Measurements from ENCODE around the gene INTS1. TPM values are rescaled to one million over a fixed set of nuclear protein-coding genes. Genes with fewer than 3 reads are reported as not detected.

The INTS1 gene
- total RNA-seq, 1 experiment from 2014 or later, result 161 TPM

DNA sequence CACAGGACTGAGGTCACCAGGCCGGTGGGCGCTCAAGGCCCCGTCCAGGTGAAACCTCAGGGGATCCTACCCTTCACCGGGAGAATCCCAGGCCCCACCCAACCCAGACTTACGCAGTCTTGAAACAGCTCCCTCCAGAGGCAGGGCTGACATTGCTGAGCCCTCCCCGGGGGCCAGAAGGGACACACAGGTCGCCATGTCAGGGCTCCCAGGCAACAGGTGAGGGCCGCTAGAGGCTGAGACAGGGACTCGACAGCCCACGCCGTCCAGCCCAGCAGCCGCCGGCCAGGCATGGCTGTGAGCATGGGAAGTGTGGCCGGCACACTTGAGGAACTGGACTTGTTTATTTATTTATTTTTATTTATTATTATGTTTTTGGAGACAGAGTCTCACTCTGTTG is 55.2 kb downstream of the INTS1 start:
- Mint-ChIP-seq H3K9me3 (no peaks in the 10 kb centered on the region), H3K36me3 (no peaks in the 10 kb centered on the region), H3K27me3 (ENCODE audit: low read depth) (no peaks in the 10 kb centered on the region), H3K4me3 (no peak overlapping the region), H3K27ac (no peak overlapping the region), H3K4me1 (no peaks in the 10 kb centered on the region)
- ChIA-PET CTCF (interaction anchor here (0.6 to 2.9 kb wide), 4 partner anchors 12 to 232 kb away, joined by 3 to 13 read pairs (median 5); no protein-coding TSS in a partner anchor), POLR2A (no interaction called here)
- ATAC-seq, result no peak; the same call in 1 of the 2 replicates
- TF ChIP-seq, protein P1, sequence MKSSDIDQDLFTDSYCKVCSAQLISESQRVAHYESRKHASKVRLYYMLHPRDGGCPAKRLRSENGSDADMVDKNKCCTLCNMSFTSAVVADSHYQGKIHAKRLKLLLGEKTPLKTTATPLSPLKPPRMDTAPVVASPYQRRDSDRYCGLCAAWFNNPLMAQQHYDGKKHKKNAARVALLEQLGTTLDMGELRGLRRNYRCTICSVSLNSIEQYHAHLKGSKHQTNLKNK (CRISPR knock-in tag; IDR thresholded peaks at IDR 0.05), result no peak
- no peak for TF ChIP-seq MXD4 (CRISPR knock-in tag; IDR thresholded peaks at IDR 0.05; ENCODE audit: borderline replicate concordance)
- DNase-seq (ENCODE audit: low spot score), result no peak

DNA sequence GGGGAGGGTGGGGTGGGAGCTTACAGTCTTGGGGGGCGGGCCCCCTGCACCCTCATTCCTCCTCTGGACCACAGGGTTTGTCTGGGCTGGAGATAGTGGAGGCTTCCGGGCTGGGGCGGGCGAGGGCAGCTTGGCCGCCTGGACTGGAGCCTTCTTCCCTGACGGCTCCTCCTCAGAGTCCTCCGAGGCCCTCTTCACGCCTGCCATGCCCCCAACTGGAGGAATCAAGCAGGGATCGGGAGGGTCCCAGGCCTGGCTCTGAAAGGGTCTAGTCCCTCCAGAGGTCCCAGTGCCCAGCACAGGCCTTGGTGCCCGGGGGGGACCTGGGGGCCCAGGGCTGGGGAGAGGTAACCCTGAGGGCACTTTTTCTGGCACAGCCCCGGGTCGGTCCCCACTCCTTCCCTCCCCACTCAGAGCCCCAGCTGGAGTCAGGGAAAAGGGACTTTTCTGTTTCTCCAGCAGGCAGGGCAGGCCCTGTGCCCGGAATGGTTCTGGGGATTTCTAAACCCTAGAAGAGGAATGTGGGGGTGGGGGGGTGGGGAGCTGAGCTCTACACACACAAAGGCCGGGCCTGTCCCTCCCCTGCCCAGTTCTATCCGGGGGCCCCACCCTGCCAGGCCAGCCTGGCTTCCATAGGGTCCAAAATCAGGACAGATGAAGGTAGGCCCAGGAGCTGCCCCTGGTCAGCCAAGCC is 56.5 kb downstream of the INTS1 start:
- ChIA-PET POLR2A (interaction anchor here (1.2 kb wide), 1 partner anchor 13 kb away, joined by 3 read pairs; no protein-coding TSS in a partner anchor), CTCF (interaction anchor here (1.3 to 2.9 kb wide), 2 partner anchors 15 to 26 kb away, joined by 7 to 13 read pairs; no protein-coding TSS in a partner anchor)
- Mint-ChIP-seq H3K4me3 (no peak overlapping the region), H3K4me1 (no peaks in the 10 kb centered on the region), H3K36me3 (no peaks in the 10 kb centered on the region), H3K27me3 (ENCODE audit: low read depth) (no peaks in the 10 kb centered on the region), H3K9me3 (no peaks in the 10 kb centered on the region), H3K27ac (no peak overlapping the region)
- ATAC-seq, result no peak
- no peak for TF ChIP-seq ZNF121 (CRISPR knock-in tag; IDR thresholded peaks at IDR 0.05)
- no peak for TF ChIP-seq SP1 (CRISPR knock-in tag; conservative IDR thresholded peaks at IDR 0.05)
- DNase-seq (ENCODE audit: low spot score), result no peak

DNA sequence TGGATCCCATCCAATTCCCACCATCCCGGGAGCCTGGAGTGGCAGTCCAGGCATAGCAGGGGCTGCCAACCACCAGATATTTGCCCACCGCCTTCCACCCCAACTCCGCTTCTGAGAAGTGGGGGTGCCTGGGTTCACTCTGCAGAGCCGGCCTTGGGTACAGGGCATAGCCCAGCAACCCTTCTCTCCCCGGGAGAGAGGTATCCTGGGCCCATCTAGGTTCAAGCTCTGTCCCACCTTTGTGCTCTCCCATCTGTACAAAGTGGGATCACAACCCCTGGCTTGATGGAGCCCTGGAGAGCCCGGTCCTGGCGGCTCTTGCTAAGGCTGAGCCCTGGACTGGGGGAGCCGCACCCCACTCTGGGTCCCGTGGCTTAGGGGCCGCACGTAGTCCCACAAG is 57.1 kb downstream of the INTS1 start:
- no peaks in the 10 kb centered on the region for H3K27me3 Mint-ChIP-seq (ENCODE audit: low read depth)
- ChIA-PET CTCF (interaction anchor here (0.5 to 2.9 kb wide), 3 partner anchors 14 to 27 kb away, joined by 3 to 13 read pairs (median 4); no protein-coding TSS in a partner anchor), POLR2A (no interaction called here)
- H3K27ac Mint-ChIP-seq, result no peak overlapping the region
- no peaks in the 10 kb centered on the region for H3K9me3 Mint-ChIP-seq
- no peak overlapping the region for H3K4me3 Mint-ChIP-seq
- no peaks in the 10 kb centered on the region for H3K4me1 Mint-ChIP-seq
- ATAC-seq (no peak), DNase-seq (ENCODE audit: low spot score) (no peak)
- no peaks in the 10 kb centered on the region for H3K36me3 Mint-ChIP-seq
- TF ChIP-seq HMGA2 (CRISPR knock-in tag; IDR thresholded peaks at IDR 0.05) (no peak), JUN (CRISPR knock-in tag; IDR thresholded peaks at IDR 0.05) (no peak), SOX15 (CRISPR knock-in tag; IDR thresholded peaks at IDR 0.05) (no peak), SMAD3 (CRISPR knock-in tag; IDR thresholded peaks at IDR 0.05; ENCODE audit: borderline replicate concordance) (no peak), RORB (CRISPR knock-in tag; IDR thresholded peaks at IDR 0.05) (no peak), NR2C2 (CRISPR knock-in tag; IDR thresholded peaks at IDR 0.05) (no peak), KAT7 (CRISPR knock-in tag; IDR thresholded peaks at IDR 0.05; ENCODE audit: borderline replicate concordance) (no peak), GTF2I (CRISPR knock-in tag; conservative IDR thresholded peaks at IDR 0.05) (no peak), ESRRA (CRISPR knock-in tag; IDR thresholded peaks at IDR 0.05; ENCODE audit: borderline replicate concordance) (no peak)
- TF ChIP-seq, protein P2, sequence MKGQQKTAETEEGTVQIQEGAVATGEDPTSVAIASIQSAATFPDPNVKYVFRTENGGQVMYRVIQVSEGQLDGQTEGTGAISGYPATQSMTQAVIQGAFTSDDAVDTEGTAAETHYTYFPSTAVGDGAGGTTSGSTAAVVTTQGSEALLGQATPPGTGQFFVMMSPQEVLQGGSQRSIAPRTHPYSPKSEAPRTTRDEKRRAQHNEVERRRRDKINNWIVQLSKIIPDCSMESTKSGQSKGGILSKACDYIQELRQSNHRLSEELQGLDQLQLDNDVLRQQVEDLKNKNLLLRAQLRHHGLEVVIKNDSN (CRISPR knock-in tag; IDR thresholded peaks at IDR 0.05), result no peak
- TF ChIP-seq, protein P3, sequence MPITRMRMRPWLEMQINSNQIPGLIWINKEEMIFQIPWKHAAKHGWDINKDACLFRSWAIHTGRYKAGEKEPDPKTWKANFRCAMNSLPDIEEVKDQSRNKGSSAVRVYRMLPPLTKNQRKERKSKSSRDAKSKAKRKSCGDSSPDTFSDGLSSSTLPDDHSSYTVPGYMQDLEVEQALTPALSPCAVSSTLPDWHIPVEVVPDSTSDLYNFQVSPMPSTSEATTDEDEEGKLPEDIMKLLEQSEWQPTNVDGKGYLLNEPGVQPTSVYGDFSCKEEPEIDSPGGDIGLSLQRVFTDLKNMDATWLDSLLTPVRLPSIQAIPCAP (CRISPR knock-in tag; IDR thresholded peaks at IDR 0.05), result no peak
- TF ChIP-seq, protein P4, sequence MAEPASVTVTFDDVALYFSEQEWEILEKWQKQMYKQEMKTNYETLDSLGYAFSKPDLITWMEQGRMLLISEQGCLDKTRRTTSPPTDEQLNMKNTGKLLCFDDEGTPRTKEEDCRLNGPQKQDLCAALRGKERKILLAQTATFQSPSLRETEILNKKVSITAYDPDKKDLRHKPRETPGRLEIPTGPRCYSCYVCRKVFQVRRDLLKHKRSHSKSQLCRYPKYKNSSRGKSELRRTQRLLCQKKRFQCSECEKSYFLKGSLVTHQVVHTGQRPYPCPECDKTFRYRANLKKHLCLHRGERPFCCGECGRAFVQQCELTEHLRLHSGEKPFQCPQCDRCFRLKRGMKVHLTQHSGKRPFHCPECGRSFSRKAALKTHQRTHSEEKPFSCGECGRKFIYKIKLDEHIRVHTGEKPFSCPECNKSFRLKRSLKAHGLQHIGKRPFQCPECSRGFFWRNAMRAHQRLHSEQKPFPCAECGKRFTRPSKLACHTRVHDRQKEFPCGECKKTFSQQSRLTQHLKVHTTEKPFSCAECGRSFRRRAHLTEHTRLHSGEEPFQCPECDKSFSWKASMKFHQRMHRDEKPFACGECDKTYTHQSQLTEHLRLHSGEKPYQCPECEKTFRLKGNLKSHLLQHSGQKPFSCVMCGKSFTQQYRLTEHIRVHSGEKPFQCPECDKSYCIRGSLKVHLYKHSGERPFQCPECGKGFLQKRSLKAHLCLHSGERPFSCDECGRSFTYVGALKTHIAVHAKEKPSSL (CRISPR knock-in tag; conservative IDR thresholded peaks at IDR 0.05), result no peak
- TF ChIP-seq, protein P5, sequence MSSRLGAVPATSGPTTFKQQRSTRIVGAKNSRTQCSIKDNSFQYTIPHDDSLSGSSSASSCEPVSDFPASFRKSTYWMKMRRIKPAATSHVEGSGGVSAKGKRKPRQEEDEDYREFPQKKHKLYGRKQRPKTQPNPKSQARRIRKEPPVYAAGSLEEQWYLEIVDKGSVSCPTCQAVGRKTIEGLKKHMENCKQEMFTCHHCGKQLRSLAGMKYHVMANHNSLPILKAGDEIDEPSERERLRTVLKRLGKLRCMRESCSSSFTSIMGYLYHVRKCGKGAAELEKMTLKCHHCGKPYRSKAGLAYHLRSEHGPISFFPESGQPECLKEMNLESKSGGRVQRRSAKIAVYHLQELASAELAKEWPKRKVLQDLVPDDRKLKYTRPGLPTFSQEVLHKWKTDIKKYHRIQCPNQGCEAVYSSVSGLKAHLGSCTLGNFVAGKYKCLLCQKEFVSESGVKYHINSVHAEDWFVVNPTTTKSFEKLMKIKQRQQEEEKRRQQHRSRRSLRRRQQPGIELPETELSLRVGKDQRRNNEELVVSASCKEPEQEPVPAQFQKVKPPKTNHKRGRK (CRISPR knock-in tag; IDR thresholded peaks at IDR 0.05; ENCODE audit: borderline replicate concordance), result no peak
- TF ChIP-seq, protein P6, sequence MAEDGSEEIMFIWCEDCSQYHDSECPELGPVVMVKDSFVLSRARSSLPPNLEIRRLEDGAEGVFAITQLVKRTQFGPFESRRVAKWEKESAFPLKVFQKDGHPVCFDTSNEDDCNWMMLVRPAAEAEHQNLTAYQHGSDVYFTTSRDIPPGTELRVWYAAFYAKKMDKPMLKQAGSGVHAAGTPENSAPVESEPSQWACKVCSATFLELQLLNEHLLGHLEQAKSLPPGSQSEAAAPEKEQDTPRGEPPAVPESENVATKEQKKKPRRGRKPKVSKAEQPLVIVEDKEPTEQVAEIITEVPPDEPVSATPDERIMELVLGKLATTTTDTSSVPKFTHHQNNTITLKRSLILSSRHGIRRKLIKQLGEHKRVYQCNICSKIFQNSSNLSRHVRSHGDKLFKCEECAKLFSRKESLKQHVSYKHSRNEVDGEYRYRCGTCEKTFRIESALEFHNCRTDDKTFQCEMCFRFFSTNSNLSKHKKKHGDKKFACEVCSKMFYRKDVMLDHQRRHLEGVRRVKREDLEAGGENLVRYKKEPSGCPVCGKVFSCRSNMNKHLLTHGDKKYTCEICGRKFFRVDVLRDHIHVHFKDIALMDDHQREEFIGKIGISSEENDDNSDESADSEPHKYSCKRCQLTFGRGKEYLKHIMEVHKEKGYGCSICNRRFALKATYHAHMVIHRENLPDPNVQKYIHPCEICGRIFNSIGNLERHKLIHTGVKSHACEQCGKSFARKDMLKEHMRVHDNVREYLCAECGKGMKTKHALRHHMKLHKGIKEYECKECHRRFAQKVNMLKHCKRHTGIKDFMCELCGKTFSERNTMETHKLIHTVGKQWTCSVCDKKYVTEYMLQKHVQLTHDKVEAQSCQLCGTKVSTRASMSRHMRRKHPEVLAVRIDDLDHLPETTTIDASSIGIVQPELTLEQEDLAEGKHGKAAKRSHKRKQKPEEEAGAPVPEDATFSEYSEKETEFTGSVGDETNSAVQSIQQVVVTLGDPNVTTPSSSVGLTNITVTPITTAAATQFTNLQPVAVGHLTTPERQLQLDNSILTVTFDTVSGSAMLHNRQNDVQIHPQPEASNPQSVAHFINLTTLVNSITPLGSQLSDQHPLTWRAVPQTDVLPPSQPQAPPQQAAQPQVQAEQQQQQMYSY (CRISPR knock-in tag; IDR thresholded peaks at IDR 0.05), result no peak
- TF ChIP-seq, protein P7, sequence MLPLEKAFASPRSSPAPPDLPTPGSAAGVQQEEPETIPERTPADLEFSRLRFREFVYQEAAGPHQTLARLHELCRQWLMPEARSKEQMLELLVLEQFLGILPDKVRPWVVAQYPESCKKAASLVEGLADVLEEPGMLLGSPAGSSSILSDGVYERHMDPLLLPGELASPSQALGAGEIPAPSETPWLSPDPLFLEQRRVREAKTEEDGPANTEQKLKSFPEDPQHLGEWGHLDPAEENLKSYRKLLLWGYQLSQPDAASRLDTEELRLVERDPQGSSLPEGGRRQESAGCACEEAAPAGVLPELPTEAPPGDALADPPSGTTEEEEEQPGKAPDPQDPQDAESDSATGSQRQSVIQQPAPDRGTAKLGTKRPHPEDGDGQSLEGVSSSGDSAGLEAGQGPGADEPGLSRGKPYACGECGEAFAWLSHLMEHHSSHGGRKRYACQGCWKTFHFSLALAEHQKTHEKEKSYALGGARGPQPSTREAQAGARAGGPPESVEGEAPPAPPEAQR (CRISPR knock-in tag; IDR thresholded peaks at IDR 0.05), result no peak
